WERI-Rb-1 (cell line): ENCODE data around the gene HLTF.
"Not testable (repeated sequence)": the region's sequence is repeated elsewhere in the genome, so short reads cannot be mapped to it uniquely, and the experiment has no call there.

Source experiments
- DNase-seq: peaks from one replicate; pipeline ENCODE4 v3.0.0-alpha.2; 2020
- H3K27ac ChIP-seq: fragments of 250-450 bp; sonication (Bioruptor Pico); 2 replicates; pipeline ENCODE4 v1.5.1; 2020; ENCODE audit warnings: mild to moderate bottlenecking, moderate library complexity
- H3K27me3 ChIP-seq: fragments of 250-450 bp; sonication (Bioruptor Pico); 2 replicates; pipeline ENCODE4 v1.5.1; 2021; ENCODE audit warnings: mild to moderate bottlenecking, low read depth, moderate library complexity; ENCODE audit not compliant: insufficient read depth, severe bottlenecking
- H3K36me3 ChIP-seq: fragments of 250-450 bp; sonication (Bioruptor Pico); 2 replicates; pipeline ENCODE4 v1.5.1; 2020; ENCODE audit warnings: mild to moderate bottlenecking, moderate library complexity
- H3K4me3 ChIP-seq: 2 replicates; pipeline ENCODE4 v1.5.1; 2011; ENCODE audit warnings: low read depth, mild to moderate bottlenecking, control low read depth, low read length
- H3K9me3 ChIP-seq: fragments of 250-450 bp; sonication (Bioruptor Pico); 2 replicates; pipeline ENCODE4 v1.5.1; 2021; ENCODE audit warnings: mild to moderate bottlenecking, moderate library complexity; ENCODE audit not compliant: severe bottlenecking
- CTCF ChIP-seq: IDR thresholded peaks from 2 replicates; pipeline ENCODE4 v1.5.1; 2011; ENCODE audit warnings: low read depth, mild to moderate bottlenecking, control low read depth, inconsistent platforms, low read length

The HLTF gene

GRCh38 chr3:149114458-149114857 is 28.1 kb upstream of the HLTF start:
- no peak for TF ChIP-seq CTCF
- H3K27me3 ChIP-seq = no peaks in the 10 kb centered on the region
- no peak overlapping the region for H3K4me3 ChIP-seq
- no peak overlapping the region for H3K27ac ChIP-seq
- no peaks in the 10 kb centered on the region for H3K9me3 ChIP-seq
- DNase-seq = no peak
- H3K36me3 ChIP-seq = no peaks in the 10 kb centered on the region

- H3K27me3 ChIP-seq = no peaks in the 10 kb centered on the region
- TF ChIP-seq CTCF = no peak
- H3K9me3 ChIP-seq = peaks cover 6% of the 10 kb centered on the region
- H3K36me3 ChIP-seq = no peaks in the 10 kb centered on the region
- H3K27ac ChIP-seq = no peak overlapping the region
- no peak for DNase-seq
- no peak overlapping the region for H3K4me3 ChIP-seq
Measured at GRCh38 chr3:149104484-149104883, 18.2 kb upstream of the HLTF start.

- no peaks in the 10 kb centered on the region for H3K36me3 ChIP-seq
- peaks cover 6% of the 10 kb centered on the region for H3K9me3 ChIP-seq
- H3K27me3 ChIP-seq = no peaks in the 10 kb centered on the region
- no peak overlapping the region for H3K27ac ChIP-seq
- H3K4me3 ChIP-seq = no peak overlapping the region
- TF ChIP-seq CTCF = no peak
- no peak for DNase-seq
Measured at GRCh38 chr3:149101641-149102040, 15.3 kb upstream of the HLTF start.

GRCh38 chr3:149101154-149101553 is 14.8 kb upstream of the HLTF start:
- Histone ChIP-seq H3K4me3 (no peak overlapping the region), H3K36me3 (no peaks in the 10 kb centered on the region), H3K27me3 (no peaks in the 10 kb centered on the region), H3K27ac (no peak overlapping the region), H3K9me3 (peaks cover 5% of the 10 kb centered on the region)
- DNase-seq = no peak
- no peak for TF ChIP-seq CTCF

GRCh38 chr3:149097987-149098386 is 11.7 kb upstream of the HLTF start:
- not testable (repeated sequence) for DNase-seq, H3K27ac ChIP-seq, H3K36me3 ChIP-seq, H3K4me3 ChIP-seq, H3K9me3 ChIP-seq, H3K27me3 ChIP-seq

- no peak for DNase-seq
- no peaks in the 10 kb centered on the region for H3K9me3 ChIP-seq
Measured at GRCh38 chr3:149095487-149095886, 9.2 kb upstream of the HLTF start.

More at GRCh38 chr3:149095487-149095886, 9.2 kb upstream of the HLTF start:
- Histone ChIP-seq H3K36me3 (no peaks in the 10 kb centered on the region), H3K4me3 (no peak overlapping the region), H3K27ac (no peak overlapping the region), H3K27me3 (no peaks in the 10 kb centered on the region)
- TF ChIP-seq CTCF = no peak
